AG10803 (cell line): ENCODE results near the gene EPB41L1.

Experiments used
- DNase-seq: peaks from one replicate; pipeline ENCODE4 v3.0.0; 2010; ENCODE audit warnings: low read depth
- H3K4me3 ChIP-seq: 2 replicates; pipeline ENCODE4 v1.5.1; 2011; ENCODE audit warnings: mild to moderate bottlenecking, low read length, control low read depth
- TF ChIP-seq, protein P1 (sequence below): conservative IDR thresholded peaks from 2 replicates; pipeline ENCODE4 v1.5.1; 2011; ENCODE audit warnings: mild to moderate bottlenecking, low read length, control low read depth, inconsistent platforms

EPB41L1 gene

DNA sequence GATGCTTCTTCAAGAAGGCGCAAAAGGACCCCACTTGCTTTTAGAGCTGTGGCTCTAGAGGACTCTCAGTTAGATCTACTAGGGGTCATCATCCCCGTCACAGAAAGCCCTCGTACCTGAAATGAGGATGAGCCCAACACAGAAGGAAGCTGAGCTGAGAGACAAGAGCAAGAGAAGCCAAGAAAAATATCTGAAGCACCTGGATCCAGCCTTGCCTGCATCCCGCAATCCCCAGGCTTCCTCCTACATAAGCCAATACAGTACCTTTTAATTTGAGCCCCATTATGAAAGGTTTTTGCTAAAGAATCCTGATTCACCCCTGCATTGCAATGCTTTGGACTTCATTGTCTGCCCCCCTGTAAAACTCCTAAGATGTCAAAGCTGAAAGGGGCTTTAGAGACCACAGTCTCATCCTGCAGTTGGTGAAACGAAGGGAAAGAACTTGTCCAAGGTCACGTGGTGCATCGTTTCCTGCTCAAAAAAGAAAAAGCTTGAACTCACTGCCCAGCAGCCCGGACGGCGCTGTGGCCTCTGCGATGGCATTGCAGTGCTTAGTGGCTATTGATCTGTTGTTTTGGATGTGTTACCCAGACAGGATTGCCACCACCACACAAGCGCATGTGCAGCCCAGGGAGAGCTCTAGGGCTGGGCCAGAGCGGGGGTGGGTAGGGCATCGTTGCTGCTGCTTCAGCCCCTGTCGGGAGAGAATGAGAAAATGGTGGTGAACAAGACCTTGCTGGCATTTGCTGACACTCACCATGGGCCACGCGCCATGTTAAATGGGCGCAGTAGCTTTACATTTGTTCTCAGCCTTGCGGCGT, 110.1 kb downstream of the EPB41L1 start:
- DNase-seq: no peak
- TF ChIP-seq, protein P1, sequence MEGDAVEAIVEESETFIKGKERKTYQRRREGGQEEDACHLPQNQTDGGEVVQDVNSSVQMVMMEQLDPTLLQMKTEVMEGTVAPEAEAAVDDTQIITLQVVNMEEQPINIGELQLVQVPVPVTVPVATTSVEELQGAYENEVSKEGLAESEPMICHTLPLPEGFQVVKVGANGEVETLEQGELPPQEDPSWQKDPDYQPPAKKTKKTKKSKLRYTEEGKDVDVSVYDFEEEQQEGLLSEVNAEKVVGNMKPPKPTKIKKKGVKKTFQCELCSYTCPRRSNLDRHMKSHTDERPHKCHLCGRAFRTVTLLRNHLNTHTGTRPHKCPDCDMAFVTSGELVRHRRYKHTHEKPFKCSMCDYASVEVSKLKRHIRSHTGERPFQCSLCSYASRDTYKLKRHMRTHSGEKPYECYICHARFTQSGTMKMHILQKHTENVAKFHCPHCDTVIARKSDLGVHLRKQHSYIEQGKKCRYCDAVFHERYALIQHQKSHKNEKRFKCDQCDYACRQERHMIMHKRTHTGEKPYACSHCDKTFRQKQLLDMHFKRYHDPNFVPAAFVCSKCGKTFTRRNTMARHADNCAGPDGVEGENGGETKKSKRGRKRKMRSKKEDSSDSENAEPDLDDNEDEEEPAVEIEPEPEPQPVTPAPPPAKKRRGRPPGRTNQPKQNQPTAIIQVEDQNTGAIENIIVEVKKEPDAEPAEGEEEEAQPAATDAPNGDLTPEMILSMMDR: no peak

DNA sequence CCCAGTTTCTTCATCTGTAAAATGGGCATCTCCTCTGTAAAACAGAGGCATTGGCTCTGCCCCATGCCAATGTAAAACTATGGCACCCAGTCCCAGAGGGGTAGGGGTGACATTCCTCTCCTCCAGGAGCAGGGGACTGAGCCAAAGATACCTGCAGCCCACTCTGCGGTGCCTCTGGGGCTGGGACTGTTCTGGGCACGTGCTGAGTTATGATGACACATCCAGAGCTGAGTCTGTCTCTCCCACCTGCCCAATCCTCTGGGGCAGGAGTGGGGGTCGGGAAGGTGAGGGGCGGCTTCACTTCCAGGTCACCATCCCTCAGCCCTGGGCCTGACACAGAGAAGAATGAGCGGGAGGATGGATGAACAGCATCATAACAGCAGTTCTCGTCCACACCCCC, 111.6 kb downstream of the EPB41L1 start:
- TF ChIP-seq, protein P1: no peak
- DNase-seq: no peak
- no peak overlapping the region for H3K4me3 ChIP-seq

More for the DNA sequence above, 110.1 kb downstream of the EPB41L1 start:
- no peak overlapping the region for H3K4me3 ChIP-seq

DNA sequence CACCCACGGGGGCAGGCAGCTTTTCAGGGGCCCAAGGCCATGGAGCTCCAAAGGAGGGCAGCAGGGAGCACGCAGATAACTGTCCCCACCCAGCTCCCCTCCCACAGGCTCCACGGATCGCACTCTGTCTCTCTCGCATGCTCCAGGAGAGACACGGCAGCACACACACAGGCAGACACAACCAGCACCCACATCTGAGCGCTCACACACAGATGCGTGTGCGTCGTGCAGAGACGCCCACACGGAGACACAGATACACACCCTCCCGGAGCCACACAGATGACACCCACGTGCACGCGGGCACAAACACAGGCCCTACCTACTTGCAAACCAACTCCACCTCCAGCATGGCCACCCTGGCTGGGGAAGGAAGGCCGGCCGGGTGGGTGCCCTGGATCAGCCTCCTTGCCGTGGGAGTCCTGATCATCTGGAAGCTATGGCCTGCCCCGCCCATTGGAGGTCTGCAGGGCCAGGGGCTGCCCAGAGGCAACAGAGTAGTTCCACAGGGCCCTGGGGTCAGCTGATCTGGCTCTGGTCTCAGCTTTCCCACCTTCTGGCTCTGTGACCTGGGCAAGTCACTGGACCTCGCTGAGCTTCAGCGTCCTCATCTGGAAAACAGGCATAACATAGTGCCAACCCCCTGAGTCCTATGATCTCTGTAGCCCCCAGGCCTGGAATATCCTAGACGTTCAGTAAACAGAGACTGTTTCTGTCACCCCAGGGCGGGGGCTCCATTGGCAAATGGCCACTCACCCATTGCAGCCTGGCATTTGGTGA, 113.3 kb downstream of the EPB41L1 start:
- no peak for DNase-seq
- TF ChIP-seq, protein P1: no peak
- H3K4me3 ChIP-seq: no peak overlapping the region

DNA sequence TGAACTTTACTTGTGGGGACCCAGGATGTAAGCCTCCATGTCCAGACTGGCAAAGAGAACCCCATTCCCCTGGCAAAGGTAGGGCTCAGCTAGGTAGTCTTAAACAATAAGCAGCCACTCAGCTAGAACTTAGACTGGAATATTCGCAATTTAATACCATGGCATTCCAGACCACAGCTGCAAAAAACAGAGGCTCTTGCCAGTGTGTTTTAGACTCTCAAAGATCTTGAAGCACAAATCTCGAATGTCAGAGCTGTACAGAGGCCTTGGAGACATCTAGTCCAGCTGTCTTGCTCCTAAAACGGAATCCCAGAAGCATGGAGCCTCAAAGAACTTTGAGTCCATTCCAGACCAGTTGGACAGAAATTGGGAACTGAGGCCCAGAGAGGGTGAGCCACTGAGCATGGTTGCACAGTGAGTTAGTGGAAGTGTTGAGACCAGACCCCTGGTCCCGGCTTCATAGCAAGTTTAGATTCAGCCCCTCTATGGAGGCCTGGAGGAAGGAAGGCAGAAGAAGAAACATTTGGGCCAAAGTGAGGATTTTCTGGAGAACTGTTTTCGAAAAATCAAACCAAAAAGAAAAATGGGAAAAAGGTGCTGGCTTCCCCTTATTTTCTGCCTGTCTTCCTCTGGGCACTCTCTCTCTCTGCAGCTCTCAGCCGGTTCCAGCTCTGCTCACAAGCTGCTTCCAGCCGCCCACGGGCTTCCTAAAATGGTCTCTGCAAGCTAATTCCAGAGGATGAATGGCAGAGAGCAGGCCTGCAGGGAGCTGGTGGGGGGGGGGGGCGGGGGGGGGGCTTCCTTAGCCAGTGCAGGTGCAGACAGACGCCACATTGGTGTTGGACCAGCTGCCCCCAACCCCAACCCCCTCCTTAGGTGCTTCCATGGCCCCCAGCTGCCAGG, 114.2 kb downstream of the EPB41L1 start:
- TF ChIP-seq, protein P1: no peak
- no peak for DNase-seq
- no peak overlapping the region for H3K4me3 ChIP-seq

DNA sequence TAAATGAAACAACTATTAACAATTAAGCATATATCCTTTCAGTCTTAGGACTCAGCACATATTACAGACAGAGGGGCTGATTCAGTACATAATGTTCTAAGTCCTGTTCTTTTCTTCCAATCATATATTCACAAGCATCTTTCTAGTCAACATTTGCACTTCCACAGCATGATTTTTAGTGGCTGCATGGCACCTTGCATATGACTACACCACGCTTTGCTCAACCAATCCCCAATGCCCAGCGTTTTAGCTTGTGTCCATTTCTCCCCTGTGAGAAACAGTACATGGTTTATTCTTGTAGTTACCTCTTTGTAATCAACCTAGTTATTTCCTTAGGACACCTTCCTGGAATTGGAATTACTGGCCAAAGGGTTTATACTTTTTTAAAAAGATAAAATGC, 115.0 kb downstream of the EPB41L1 start:
- no peak for DNase-seq
- H3K4me3 ChIP-seq: no peak overlapping the region
- TF ChIP-seq, protein P1: no peak

DNA sequence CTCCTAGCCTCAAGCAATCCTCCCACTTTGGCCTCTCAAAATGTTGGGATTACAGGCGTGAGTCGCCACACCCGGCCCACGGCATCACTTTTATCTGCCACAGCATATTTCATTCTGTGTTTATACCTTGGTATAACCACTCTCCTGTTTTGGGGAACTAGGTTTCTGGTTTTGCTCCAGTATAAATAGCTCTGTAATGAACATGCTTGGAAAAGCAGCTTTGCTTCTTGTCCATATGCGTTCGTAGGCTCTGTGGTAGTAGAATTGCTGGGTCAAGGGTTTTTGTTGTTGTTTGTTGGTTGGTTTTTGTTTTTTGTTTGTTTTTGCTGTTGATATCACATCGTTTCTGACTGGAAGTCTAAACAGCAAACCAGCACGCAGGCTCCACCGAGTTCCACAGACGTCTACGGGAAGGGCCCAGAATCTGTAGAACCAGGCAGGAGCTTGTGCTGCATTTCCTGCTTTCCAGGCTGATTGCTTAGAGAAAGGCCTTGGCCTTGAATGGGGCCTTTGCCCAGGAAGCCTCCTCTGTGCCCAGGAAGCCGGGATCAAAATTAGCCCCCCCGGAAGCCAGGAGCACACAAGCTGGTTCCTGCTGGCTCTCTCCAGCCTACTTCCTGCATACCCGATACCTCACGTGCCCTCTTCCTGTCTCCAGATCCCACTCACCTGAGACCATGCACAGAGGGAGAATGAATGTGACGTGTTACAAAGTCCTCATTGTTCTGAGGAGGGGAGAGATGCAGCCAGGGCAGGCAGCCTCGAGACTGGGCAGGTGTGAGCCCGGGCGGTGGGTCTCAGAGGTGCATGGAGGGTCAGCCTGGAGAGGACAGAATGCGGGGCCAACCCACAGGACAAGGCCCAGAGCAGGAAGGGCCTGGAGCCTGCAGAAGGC, 116.5 kb downstream of the EPB41L1 start:
- no peak overlapping the region for H3K4me3 ChIP-seq
- TF ChIP-seq, protein P1: no peak
- no peak for DNase-seq
